Esophagus mucosa (tissue), 1 donor: ENCODE results near the gene LDHAL6A. TPM values are rescaled to one million over a fixed set of nuclear protein-coding genes. Genes with fewer than 3 reads are reported as not detected.

Experiments
- ATAC-seq: fragments of 200-7000 bp; cut with Tn5 transposase; one replicate; pipeline ENCODE4 v1.9.1; 2020
- total RNA-seq: library from RNA; stranded (reverse); gene quantifications from one replicate; pipeline ENCODE4 v1.2.4, GENCODE V29; 2023
- donor health status: DM: yes; HTN: yes; CAD: no.

LDHAL6A gene
- total RNA-seq, 1 donor from 2014 or later = not detected

DNA sequence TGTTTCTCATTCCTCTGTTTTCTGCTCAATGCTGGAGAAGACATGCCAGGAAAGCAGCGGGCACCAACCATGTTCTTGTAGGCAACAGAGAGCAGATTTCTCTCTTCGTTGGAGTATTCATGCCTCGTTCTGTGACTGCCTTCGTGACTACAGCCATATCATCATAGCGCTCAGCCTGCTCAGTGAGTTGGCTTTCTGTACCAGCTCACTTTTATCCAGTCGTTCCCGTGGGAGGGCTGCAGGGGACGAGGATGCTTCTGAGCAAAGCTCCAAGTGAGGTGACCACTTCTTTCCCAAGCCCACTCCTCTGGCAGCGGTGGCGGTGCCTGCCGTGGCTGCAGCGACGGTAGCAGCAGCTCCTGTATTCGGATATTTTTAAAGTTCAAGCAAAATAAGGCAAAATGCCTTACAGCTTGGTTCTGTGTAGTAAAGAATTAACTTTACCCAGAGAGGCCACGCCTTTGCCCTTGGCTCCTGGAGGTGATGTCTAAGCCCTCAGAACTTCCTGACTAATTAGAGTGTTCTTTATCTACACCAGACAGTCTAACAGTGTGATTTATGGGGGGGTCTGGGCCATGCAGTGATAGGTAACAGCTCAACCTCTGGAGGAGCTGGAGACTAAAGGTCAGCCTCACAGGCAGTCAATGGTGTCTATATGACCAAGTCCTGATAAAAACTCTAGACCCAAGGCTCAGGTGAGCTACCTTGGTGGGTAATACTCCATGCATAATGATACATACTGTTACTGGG is 35.3 kb downstream of the LDHAL6A start:
- peak; percentile 48 for ATAC-seq

DNA sequence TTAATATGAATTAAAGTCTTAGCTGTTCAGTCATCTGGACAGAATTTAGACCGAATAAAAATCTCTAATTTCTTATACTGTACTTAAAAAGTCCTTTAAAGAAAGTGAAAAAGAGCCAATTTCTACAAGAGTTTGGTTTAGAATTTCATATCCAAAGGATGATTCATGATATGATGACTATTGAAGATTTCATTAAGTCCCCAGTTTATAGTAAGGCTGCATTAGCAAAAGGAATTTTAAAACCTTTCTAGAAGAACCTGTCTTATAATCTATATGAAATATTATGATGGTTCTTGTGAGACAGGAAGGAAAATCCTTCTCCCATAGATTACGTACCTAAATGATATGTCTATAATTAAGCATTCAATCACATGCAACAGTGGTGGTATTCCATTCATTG is 36.3 kb downstream of the LDHAL6A start:
- peak; percentile 25 for ATAC-seq

DNA sequence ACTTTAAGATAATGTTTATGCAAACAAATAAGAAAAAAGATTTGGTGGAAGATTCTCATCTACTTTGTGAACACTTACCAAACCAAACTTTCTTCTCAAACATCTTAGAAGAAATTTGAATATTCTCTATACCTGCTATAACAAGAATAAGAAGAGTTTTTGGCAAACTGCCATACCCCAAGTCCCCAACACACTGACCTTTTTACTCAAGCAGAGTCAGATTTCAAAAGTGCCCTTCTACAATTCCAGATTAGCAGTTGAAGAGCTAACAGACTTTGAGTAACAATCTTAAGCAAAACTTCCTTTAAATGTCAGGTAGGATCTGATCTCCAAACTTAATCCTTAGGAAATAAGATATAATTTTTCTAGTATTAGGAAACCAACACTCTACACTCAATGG is 37.2 kb downstream of the LDHAL6A start:
- ATAC-seq = no peak

DNA sequence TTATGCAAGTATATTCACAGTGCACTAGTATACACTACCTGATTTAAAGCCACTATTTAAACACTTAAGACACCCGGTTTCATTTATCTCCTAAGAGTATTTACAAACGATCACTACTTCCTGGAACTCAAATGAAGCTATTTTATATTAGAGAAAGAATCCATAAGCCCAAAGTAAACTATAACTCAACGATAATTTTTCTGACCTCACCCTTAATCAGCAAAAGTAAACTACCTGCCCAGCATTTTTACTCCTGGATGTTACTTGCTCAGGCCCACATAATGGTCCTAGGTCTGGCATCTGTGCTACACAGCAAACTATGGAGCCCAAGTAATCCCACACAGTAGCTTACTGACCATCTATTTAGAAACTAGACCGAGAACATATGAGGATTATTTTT is 37.7 kb downstream of the LDHAL6A start:
- no peak for ATAC-seq

DNA sequence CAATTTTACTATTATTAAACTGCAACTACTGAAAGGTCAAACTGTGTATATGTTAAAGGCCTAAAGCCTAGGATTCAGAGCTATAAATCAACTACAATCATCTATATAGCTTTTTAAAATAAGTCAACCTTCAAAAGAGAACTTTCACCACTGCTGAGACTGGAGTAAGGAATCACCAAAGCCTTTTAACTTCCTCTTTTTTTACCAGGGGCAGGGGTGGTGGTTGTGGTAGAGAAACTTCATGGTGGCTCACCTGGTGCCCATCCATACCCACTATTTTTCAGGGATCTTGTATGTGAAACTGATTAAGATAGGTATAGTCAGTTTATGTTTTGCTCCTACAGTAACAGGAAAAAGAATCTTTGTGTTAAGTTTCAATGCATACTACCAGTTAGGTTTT is 39.6 kb downstream of the LDHAL6A start:
- no peak for ATAC-seq

- ATAC-seq = no peak
Measured at GRCh38 chr11:18495703-18496102, 40.0 kb downstream of the LDHAL6A start.

DNA sequence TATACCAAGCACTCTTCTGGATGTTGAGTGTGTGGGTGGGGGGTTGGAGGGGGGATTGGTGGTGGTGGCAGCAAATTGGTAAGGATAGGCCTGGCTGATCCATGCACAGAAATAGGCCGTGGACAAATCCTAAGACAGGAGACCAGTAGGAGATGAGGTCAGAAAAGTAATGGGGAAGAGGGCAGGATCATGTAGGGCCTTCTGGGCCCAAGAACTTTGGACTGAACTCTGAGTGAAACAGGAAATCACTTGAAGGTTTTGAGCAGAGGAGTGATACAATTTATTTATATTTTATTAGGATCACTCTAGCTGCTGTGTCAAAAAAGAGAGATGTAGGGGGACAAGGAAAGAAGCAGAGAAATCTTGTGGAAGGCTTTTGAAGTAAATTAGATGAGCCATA is 42.4 kb downstream of the LDHAL6A start:
- ATAC-seq = no peak

GRCh38 chr11:18501629-18502028 is 46.0 kb downstream of the LDHAL6A start:
- ATAC-seq = no peak

DNA sequence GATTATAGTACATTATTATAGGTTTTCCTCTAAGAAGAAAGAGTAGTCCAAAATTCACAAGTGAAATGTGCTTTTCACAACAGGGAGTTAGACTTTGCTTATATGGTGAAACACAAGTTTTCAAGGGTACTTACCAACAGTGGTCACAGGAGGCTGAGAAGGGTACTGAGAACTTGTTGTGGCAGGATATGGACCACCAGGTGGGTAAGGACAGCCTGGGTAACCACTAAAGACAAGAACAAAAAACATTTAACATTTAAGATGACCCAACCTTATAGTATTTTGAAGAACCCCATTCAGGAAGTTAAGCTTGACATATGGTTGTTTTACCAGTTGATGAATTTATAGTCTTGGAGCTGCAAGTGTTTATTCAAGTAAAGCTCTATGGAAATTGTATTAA is 46.7 kb downstream of the LDHAL6A start:
- no peak for ATAC-seq

- no peak for ATAC-seq
Measured at GRCh38 chr11:18521122-18521521, 65.5 kb downstream of the LDHAL6A start.

- no peak for ATAC-seq
Measured at GRCh38 chr11:18522388-18522787, 66.7 kb downstream of the LDHAL6A start.

DNA sequence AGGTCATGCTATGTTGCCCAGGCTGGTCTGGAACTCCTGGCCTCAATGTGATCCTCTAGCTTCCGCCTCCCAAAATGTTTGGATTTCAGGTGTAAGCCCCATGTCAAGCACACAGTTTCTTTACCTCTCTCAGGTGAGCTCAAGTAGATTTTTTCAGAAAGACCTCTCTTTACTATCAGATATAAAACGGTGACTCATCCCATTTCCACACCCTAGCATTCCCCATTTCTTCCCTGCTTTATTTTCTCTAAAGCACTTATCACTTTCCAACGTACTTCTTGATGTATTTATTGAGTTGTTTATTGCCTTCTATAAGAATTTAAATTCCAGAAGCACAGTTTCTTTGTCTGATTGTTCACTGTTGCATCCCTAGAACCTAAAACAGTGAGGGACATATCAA is 67.4 kb downstream of the LDHAL6A start:
- ATAC-seq = no peak

DNA sequence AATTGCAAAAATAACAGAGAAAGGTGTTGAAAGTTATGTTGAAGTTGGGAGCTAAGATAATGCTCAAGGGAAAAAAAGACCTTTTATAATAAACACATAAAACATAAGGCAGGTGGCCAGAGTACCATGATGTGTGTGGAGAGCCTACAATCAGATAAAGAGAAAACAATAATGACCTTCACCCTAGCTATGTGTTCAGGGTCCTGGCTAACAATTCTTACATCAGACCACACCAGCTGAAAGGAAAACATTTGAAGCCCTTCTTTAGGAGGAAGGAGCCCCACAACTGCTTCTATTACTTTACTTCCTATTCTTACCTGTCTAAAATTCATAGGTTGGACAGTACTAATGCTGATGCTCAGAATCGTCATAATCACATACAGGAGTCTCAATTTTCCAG is 68.6 kb downstream of the LDHAL6A start:
- no peak for ATAC-seq

DNA sequence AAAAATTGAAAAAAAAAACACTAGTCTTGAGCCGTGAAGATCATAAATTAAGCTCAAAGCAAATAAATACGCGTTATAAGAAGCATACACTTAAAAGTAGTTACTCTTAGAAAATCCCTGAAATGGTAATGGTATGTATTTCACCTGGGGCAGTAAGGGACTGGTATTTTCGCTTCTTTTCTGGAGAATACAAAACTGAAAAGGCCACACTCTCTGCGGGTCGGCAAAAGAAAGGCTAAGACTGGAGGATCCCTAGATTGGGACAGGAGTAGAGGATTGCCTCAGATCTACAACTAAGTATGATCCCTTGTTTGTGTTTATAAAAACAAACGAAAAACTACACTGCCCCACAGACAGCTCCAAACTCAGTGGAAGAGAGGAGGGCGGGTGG is 70.5 kb downstream of the LDHAL6A start:
- no peak for ATAC-seq

DNA sequence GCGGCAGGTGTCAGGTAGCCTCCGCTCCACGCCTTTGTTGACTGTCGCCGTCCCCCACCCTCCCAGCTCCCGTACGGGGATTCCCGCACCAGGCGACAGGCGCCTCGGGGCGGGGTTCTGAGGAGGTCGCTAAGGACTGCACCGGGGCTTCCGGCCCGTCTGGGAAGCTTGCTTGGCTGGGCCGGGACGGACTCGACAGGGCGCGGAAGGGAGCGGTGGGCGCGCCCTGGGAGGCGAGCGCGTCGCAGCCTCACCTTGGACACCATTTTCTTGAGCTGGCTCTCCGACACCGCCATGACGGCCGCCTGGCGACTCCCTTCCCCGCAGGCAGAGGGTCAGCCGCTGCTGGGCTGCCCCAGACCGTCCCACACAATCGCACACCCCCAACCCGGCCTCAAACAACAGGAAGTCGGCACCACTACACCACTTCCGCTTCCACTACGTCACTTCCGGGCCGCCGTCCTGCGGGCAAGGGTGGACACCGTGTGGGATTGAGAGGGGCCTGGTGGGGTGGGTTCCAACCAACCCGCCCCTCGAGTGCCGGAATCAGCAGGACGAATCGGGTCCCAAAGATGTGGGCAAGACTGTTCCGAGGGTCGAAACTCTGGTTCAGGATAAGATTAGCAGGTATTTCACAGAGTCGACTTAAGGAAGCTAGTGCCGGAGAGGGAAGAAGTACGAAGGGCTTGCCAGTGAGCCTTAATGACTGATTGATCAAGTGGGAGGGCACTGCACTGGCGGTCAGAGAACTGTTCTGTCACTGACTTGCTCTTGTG is 71.1 kb downstream of the LDHAL6A start, which contains the start of gene TSG101:
TSS of gene TSG101 (minus strand) at position 422 of the 776 bp plus-strand sequence. CDS start at position 296, 126 bp downstream.
- peak; percentile 96 for ATAC-seq

DNA sequence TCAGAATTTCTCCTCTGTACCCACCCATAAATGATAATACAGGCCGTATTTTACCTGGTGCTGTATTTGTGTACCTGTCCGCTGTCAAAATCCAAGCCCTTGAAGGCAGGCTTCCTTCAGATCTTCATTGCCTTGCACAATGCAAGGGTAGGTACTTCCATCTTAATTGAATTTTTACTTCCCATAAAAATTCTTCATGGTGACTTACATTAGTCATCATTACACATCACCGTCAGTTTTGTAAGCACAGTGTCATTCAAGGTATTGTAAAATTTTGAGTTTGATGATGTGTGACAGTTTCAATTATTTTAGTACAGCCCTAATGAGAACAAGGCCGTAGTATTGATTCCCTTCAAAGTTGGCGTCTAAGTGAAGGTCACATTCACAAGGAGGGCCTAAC is 71.9 kb downstream of the LDHAL6A start:
- peak; percentile 62 for ATAC-seq

Other genes starting within 250 kb of the LDHAL6A start
- gene SAA4, start 219.1 kb upstream of the LDHAL6A start, total RNA-seq = 0.64 TPM
- 19.0 TPM for gene SAA2, start 207.2 kb upstream of the LDHAL6A start, total RNA-seq
- 56.2 TPM for gene SAA1, start 189.6 kb upstream of the LDHAL6A start, total RNA-seq
- 12.3 TPM for gene HPS5, start 133.7 kb upstream of the LDHAL6A start, total RNA-seq
- 33.9 TPM for gene GTF2H1, start 133.3 kb upstream of the LDHAL6A start, total RNA-seq
- 564 TPM for gene LDHA, start 61.3 kb upstream of the LDHAL6A start, total RNA-seq
- not detected for gene LDHC, start 43.5 kb upstream of the LDHAL6A start, total RNA-seq
- gene TSG101, start 71.1 kb downstream of the LDHAL6A start, total RNA-seq = 52.9 TPM
- gene UEVLD, start 132.9 kb downstream of the LDHAL6A start, total RNA-seq = 20.1 TPM
- 2.6 TPM for gene MISFA, start 143.9 kb downstream of the LDHAL6A start, total RNA-seq
- 14.4 TPM for gene SPTY2D1, start 178.5 kb downstream of the LDHAL6A start, total RNA-seq
- gene TMEM86A, start 242.9 kb downstream of the LDHAL6A start, total RNA-seq = 1.1 TPM